Measurements from ENCODE around the gene PCSK1.
"Not testable (repeated sequence)": the region's sequence is repeated elsewhere in the genome, so short reads cannot be mapped to it uniquely, and the experiment has no call there.

The PCSK1 gene

GRCh38 chr5:96427824-96428223 is 5.2 kb downstream of the PCSK1 start:
- in situ Hi-C loops (cut with HindIII; ENCODE audit: low sequenced_read_pairs), result no loop called here

- in situ Hi-C loops (cut with HindIII; ENCODE audit: low sequenced_read_pairs), result no loop called here
Observed at GRCh38 chr5:96426831-96427230, 6.2 kb downstream of the PCSK1 start.

- in situ Hi-C loops (cut with HindIII; ENCODE audit: low sequenced_read_pairs), result no loop called here
Observed at GRCh38 chr5:96425443-96425842, 7.6 kb downstream of the PCSK1 start.

- in situ Hi-C loops (cut with HindIII; ENCODE audit: low sequenced_read_pairs), result no loop called here
Observed at GRCh38 chr5:96415897-96416296, 17.2 kb downstream of the PCSK1 start.

GRCh38 chr5:96412868-96413449 is 20.1 kb downstream of the PCSK1 start:
- in situ Hi-C loops (cut with HindIII; ENCODE audit: low sequenced_read_pairs), result no loop called here

- in situ Hi-C loops (cut with HindIII; ENCODE audit: low sequenced_read_pairs), result no loop called here
Observed at GRCh38 chr5:96410013-96410412, 23.0 kb downstream of the PCSK1 start.

- in situ Hi-C loops (cut with HindIII; ENCODE audit: low sequenced_read_pairs), result no loop called here
Observed at GRCh38 chr5:96408841-96409538, 24.1 kb downstream of the PCSK1 start.

GRCh38 chr5:96408210-96408777 is 24.8 kb downstream of the PCSK1 start:
- in situ Hi-C loops (cut with HindIII; ENCODE audit: low sequenced_read_pairs), result no loop called here

- in situ Hi-C loops (cut with HindIII; ENCODE audit: low sequenced_read_pairs), result no loop called here
Observed at GRCh38 chr5:96407436-96407835, 25.6 kb downstream of the PCSK1 start.

- in situ Hi-C loops (cut with HindIII; ENCODE audit: low sequenced_read_pairs), result no loop called here
Observed at GRCh38 chr5:96404191-96404867, 28.7 kb downstream of the PCSK1 start.

GRCh38 chr5:96402500-96402899 is 30.5 kb downstream of the PCSK1 start:
- in situ Hi-C loops (cut with HindIII; ENCODE audit: low sequenced_read_pairs), result no loop called here

- in situ Hi-C loops (cut with HindIII; ENCODE audit: low sequenced_read_pairs), result no loop called here
Observed at GRCh38 chr5:96396878-96397277, 36.2 kb downstream of the PCSK1 start.

GRCh38 chr5:96395295-96395694 is 37.8 kb downstream of the PCSK1 start:
- in situ Hi-C loops (cut with HindIII; ENCODE audit: low sequenced_read_pairs), result not testable (repeated sequence)

- in situ Hi-C loops (cut with HindIII; ENCODE audit: low sequenced_read_pairs), result no loop called here
Observed at GRCh38 chr5:96391921-96392320, 41.1 kb downstream of the PCSK1 start.

- in situ Hi-C loops (cut with HindIII; ENCODE audit: low sequenced_read_pairs), result no loop called here
Observed at GRCh38 chr5:96388176-96388575, 44.9 kb downstream of the PCSK1 start.

- in situ Hi-C loops (cut with HindIII; ENCODE audit: low sequenced_read_pairs), result no loop called here
Observed at GRCh38 chr5:96387616-96388015, 45.4 kb downstream of the PCSK1 start.

- in situ Hi-C loops (cut with HindIII; ENCODE audit: low sequenced_read_pairs), result no loop called here
Observed at GRCh38 chr5:96385538-96385937, 47.5 kb downstream of the PCSK1 start.

- in situ Hi-C loops (cut with HindIII; ENCODE audit: low sequenced_read_pairs), result no loop called here
Observed at GRCh38 chr5:96384353-96384752, 48.7 kb downstream of the PCSK1 start.

GRCh38 chr5:96381526-96381925 is 51.5 kb downstream of the PCSK1 start:
- in situ Hi-C loops (cut with HindIII; ENCODE audit: low sequenced_read_pairs), result no loop called here

GRCh38 chr5:96379896-96380295 is 53.2 kb downstream of the PCSK1 start:
- in situ Hi-C loops (cut with HindIII; ENCODE audit: low sequenced_read_pairs), result no loop called here

GRCh38 chr5:96377597-96377996 is 55.5 kb downstream of the PCSK1 start:
- in situ Hi-C loops (cut with HindIII; ENCODE audit: low sequenced_read_pairs), result no loop called here

GRCh38 chr5:96377167-96377566 is 55.9 kb downstream of the PCSK1 start:
- in situ Hi-C loops (cut with HindIII; ENCODE audit: low sequenced_read_pairs), result no loop called here
